Stimulated activated naive CD8-positive, alpha-beta T cell treated with anti-CD3 and anti-CD28 coated beads, Interleukin-15, Interleukin-2, amounts not matched to agents 100 U/mL and 50 U/mL, for 24 hours (primary cell): ENCODE data around the gene MOK.
"Not testable (repeated sequence)": the region's sequence is repeated elsewhere in the genome, so short reads cannot be mapped to it uniquely, and the experiment has no call there.

Experiments
- ATAC-seq: fragments of 150-1000 bp; cut with Tn5 transposase; one replicate; pipeline ENCODE4 v1.10.0; 2021
- DNase-seq: peaks from one replicate; pipeline ENCODE4 v3.0.0; 2021

The MOK gene

DNA sequence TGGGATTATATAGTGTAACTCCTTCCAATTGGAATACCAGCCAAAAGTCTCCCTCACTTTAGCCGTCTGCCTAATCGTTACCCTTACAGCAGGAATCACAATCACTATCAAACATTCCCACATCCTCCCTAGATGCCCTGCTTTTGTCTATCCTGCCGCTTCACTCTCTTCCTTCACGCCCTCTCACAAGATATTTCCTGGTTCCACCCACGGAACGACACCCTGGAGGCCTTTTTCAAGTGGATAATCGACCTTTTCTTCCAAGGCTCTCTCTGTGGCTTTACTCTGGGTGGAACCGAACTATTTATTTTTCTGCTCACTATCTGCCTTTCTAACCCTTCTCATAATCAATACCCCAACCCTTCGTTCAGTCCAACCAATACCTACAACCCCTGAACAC, 58.9 kb downstream of the MOK start:
- ATAC-seq = no peak
- DNase-seq = no peak

DNA sequence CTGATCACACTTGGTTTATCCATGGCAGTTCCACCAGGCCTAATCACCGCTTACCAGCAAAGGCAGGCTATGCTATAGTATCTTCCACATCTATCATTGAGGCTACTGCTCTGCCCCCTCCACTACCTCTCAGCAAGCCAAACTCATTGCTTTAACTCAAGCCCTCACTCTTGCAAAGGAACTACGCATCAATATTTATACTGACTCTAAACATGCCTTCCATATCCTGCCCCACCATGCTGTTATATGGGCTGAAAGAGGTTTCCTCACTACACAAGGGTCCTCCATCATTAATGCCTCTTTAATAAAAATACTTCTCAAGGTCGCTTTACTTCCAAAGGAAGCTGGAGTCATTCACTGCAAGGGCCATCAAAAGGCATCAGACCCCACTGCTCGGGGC, 61.2 kb downstream of the MOK start:
- ATAC-seq, DNase-seq: not testable (repeated sequence)

DNA sequence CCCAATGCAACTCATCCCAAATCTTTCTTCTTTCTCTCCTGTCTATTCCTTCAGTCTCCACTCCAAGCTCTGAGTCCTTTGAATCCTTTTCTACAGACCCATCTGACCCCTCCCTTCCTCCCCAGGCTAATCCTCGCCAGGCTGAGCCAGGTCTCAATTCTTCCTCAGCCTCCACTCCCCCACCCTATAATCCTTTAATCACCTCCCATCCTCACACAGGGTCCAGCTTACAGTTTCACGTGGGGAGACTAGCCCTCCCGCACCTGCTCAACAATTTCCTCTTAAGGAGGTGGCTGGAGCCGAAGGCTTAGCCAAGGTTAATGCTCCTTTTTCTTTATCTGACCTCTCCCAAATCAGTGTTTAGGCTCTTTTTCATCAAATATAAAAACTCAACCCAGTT, 63.8 kb downstream of the MOK start:
- DNase-seq = no peak
- ATAC-seq = no peak

DNA sequence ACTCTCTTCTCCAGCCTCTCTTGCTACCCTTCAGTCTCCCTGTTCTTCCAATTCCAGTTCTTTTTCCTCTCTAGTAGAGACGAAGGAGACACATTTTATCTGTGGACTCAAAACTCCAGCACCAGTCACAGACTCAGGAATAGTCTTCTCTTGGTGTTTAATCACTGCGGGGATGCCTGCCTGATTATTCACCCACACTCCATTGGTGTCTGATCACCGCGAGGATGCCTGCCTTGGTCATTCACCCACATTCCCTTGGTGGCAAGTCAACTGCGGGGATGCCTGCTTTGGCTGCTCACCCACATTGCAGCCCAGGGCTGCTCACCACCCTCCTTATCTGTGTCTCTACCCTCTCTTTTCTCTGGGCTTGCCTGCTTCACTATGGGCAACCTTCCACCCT, 64.5 kb downstream of the MOK start:
- not testable (repeated sequence) for ATAC-seq, DNase-seq

DNA sequence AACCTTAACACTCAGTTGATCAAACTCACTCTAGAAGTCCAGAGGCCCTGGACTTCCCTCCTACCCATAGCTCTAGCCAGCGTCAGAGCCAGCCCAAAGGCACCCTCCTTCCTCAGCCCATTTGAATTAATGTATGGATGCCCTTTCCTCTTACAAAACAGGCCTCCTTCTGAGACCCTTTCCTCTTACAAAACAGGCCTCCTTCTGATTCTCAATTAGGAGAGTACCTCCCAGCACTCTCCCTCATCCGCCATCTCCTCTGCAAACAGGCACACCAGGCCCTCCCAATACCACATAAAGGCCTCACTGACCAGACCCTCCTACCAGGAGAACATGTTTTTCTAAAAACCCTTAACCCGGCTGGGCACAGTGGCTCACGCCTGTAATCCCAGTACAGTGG, 65.7 kb downstream of the MOK start:
- no peak for ATAC-seq
- DNase-seq = no peak

DNA sequence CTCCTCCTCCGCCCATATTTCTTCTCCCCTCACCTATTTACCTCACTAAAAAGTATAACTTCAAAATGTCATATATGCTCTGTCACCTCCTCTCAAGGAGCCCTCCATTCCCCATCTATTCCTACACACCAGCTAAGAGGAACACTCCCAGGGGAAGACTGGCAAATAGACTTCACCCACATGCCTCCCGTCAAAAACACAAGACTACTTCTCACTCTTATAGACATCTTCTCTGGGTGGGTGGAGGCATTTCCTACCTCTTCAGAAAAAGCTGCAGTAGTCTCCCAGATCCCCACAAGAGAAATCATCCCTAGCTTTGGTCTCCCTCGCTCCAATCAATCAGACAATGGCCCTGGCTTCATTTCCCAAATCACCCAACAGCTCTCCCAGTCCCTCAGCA, 66.2 kb downstream of the MOK start:
- ATAC-seq = no peak
- no peak for DNase-seq

DNA sequence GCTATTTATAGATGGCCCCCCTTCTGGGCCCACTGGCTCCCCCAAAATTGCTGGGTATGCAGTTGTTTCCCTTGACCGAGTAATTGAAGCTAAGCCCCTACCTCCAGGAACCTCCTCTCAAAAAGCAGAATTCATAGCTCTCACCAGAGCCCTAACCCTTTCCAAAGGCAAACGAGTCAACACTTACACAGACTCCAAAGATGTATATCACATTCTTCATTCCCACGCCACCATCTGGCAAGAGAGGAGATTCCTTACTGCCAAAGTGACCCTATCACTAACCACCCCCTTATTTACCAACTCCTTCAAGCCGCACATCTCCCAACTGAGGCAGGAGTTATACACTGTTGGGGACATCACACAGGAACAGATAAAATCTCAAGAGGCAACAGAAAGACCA, 66.8 kb downstream of the MOK start:
- DNase-seq (no peak), ATAC-seq (no peak)

DNA sequence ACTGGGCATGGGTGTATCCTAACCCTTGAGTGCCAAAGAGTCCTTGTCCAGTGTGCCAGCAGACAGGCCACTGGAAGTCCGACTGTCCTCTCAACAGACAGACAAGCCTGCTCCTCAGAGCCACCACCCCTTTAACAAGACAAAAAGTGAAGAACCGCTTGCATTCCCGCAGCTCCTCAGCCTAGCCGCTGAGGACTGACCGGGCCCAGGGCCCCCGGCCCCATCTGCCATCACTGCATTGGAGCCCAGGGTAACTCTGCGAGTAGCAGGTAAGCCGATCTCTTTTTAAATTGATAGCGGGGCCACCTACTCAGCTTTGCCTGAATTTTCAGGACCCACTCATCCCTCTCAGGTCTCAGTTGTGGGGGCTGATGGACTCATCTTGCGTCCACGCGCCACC, 68.9 kb downstream of the MOK start:
- DNase-seq = no peak
- no peak for ATAC-seq

DNA sequence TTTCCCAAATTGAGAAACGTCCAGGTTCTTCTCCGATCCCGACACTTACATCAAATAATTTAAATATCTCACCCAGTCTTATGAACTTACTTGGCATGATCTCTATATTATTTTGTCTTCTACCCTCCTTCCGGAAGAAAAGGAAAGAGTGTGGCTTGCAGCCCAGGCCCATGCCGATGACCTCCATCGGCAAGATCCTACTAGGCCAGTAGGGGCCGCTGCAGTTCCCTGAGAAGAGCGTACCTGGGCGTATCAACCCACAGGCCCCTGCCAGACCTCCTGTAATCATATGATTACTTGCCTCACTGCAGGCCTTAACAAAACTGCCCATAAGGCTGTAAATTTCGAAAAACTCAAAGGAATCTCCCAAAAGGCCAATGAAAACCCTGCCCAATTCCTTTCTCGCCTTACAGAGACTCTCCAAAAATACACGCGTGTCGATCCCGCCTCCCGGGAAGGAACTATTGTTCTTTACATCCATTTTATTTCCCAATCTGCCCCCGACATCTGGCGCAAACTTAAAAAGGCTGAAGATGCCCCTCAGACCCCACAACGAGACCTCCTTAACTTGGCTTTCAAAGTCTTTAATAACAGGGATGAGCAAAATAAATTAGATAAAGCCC, 69.6 kb downstream of the MOK start:
- peak; percentile 94 for ATAC-seq
- DNase-seq = peak; percentile 87

DNA sequence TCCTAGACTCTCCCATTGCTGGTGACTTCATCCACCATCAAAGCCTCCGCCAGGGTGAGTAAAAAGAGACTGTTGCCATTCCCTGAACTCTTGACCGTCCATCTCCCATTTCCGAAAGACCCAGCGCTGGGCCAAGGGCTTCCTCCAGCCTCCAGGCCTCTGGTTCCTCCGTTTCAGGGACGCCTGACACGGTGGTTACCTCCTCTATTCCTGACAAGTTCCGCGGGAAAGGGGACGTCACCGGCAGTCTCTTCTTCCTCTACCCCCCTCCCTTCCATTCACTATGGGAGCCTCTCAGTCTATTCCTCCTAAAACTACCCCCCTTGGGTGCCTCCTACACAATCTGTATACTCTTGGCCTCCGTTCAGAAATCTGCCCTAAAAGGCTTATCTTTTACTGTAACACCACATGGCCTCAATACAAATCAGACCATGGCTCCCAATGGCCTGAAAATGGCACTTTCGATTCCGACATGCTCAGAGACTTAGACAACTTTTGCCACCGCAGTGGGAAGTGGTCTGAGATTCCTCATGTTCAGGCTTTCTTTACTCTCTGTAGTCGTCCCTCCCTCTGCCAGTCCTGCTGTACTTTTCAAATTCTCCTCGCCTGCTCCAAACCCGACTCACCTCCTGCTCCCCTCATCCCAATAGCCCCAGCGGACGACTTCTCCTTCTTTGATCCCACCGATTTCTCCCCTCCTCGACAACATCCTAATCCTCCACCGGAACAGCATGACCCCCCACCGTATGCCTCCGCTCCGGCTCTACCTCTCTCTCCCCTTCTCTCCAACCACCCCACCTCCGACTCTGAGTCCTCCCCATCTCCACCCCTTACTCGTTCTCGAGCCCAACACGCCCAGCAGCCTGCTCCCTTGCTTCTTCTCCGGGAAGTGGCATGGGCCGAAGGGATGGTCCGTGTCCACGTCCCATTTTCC, 70.4 kb downstream of the MOK start:
- ATAC-seq (no peak), DNase-seq (no peak)

DNA sequence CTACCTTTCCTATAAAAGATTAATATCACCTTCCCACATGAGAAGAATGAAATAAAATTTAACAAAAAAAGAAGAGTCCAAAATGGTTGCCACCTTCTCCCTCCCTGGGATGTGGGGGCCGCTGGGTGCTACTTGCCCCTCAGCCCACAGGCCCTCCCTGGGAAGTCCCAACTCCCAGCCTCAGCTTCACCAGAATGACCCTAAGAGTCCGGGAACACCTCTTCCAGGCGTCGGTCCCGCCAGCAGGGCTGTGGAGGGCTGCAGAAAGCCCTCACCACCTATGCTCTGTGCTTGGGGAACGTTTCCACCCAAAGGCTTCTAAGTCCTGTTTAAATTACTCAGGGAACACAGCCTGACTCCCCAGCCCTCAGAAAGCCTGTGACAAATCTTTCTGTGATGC, 71.9 kb downstream of the MOK start:
- ATAC-seq = no peak

DNA sequence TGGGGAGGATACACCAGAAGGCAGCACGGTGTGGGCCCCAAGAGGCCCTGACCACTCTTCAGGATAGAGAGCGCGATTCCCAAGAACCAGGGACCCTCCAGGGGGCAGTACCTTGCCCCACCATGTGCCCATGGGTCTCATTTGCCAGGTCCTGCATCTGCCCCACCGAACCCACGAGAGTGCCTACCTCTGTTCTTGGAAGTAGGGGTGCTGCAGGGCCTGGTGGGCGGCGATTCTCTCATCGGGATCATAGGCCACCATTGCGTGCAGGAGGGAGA, 72.7 kb downstream of the MOK start:
- no peak for ATAC-seq

More for the DNA sequence above, 71.9 kb downstream of the MOK start:
- no peak for DNase-seq

DNA sequence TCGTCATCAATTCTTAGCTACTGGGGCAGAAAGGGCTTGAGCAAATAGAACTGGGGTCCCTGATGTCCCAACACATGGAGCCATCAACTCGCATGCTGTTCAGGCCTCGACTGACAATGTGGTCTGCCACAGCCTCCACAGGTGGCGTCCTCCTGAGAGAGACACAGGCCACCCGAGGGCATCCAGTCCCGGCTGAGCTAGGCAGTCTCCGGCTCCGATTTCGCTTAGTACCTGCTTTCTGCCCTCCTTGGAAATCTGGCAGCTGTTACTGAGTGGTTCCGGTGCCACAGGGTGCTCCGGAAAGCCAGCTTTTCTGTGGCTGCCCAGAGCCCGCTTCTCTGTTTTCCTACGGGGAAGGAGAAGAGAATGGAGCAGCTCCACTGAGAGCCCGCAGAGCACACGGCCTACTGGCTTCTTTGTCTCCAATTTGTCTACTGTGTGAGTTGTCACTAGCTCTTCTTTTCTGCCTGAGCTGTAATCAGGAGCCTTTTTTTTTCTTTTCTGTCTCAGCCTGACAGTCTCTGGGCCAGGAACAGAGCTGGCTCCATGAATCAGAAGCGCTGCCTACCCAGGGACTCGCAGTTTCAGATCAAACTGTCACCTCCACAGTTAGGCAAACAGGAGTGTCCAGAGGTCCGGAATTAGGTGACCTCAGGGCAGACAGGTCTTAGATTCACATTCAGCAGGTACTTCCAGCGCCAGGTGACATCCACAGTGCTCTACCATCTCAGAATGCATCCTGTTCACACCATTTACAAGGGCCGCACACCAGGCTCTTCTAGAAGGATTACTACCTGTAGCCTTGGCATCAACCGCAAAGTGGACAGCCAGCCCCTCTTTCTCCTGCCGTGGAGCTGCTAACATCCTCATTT, 73.3 kb downstream of the MOK start:
- ATAC-seq (no peak), DNase-seq (no peak)

More for the DNA sequence above, 72.7 kb downstream of the MOK start:
- no peak for DNase-seq

DNA sequence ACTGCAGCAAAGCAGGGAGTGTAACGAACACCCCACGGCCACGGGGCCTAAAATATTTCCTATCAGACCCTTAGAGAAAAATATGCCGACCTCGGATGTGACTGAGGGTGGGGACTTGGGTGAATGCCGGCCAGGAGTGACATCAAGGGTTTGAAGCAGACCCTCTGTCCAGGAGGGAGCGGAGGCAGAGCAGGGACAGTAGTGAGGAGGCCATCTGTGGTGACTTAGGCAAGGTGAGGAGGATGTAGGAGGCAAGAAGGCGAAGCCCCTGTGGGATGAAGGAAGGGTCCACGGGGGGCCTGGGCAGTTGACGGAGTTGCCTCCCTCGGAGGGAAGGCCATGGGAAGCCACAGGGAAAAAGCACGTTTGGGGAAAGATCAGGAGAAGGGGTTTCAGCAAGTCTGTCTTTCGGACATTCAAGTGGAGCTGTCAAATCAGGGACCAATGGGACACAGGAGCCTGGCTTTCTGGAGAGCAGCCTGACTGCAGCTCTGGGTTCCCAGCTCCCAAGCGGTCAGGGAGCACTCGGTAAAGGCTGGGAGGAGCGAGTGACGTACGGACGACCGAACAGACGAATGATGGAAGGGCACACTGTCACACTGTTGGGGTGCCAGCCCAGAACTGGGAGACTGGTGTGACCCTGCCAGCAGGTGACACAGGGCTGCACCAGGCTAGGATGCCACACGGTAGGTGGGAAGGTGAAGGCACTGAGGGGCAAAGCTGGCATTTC, 74.3 kb downstream of the MOK start:
- DNase-seq = no peak
- ATAC-seq = no peak

DNA sequence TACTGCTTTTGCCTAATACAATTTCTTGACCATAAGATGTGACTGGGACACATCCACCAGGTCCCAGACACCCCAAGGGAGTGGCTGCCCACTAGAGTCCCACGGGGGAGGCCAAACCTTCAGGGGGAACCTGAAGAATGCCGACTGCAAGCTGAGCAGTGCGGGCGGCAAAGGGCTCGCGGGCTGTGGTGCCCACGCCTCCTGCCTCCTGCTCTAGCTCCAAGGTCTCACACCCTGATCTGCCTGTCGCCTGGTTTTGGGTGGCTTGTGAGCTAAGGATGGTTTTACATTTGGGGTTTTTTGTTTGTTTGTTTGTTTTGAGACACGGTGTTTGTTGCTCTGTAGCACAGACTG, 75.2 kb downstream of the MOK start:
- DNase-seq (no peak), ATAC-seq (no peak)

DNA sequence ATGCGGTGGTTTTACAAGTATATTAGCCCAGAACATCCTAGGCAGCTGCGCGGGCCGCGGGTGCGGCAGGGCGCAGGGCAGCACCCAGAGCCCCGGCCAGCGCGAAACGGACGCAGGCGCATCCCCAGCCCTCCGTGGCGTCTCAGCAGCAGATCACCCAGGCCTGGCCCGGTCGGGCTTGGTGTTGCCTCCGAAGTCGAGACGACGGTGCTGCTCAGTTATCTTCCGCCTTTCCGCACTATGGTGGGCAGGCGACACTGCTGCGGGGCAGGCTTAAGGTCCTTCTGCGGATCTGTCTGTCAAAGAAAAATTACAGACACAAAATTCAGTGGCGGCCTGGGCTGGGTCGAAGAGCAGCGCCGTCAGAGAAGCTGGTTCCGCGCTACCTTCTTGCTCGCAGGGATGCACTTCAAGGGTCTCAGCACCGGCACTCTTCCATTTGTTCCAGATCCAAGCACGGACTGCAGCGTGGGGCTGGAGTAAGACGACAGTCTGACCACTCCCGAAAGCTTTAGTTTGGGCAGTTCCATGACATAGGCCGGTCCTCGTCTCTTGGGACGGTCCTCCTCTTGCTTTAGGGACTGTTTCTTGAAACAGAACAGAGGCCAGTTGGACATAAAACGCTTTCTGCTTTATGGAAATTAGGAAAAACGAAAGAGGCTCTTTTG, 75.8 kb downstream of the MOK start:
- DNase-seq = no peak
- ATAC-seq = no peak

DNA sequence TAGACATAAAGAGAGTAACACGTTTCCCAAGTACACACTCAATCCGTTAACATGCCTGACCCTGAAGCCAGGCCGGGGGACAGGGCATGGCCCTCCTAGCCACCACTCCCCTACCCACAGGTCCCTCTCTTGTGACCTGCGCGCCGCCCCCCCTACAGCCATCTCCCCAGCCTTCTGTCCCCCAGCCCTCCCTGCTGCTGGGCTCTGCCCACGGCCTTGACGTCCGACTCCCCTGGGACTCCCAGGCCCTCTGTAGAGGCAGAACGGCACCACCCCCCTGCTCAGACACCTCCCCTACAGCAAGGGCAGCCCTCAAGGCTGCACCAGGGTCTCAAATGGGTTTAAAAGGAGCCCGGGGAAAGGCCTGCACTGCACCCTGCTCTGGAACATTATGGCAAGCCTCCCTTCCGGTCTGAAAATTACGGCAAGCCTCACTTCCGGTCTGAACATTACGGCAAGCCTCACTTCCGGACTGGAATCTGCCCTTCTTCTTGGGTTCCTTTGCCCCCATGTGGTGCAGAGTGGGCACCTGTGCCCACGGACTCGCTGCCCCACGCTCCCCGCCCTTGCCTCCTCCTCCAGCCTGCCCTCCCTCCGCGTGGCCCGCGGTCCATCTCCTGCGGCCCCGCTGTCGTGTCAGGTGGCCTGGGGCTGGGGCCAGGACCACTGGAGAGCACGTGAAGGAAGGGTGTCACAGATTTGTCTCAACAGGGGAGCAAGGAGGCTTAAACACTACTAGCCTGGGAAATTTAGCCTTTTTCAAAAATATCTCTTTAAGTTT, 77.6 kb downstream of the MOK start:
- DNase-seq (no peak), ATAC-seq (no peak)

DNA sequence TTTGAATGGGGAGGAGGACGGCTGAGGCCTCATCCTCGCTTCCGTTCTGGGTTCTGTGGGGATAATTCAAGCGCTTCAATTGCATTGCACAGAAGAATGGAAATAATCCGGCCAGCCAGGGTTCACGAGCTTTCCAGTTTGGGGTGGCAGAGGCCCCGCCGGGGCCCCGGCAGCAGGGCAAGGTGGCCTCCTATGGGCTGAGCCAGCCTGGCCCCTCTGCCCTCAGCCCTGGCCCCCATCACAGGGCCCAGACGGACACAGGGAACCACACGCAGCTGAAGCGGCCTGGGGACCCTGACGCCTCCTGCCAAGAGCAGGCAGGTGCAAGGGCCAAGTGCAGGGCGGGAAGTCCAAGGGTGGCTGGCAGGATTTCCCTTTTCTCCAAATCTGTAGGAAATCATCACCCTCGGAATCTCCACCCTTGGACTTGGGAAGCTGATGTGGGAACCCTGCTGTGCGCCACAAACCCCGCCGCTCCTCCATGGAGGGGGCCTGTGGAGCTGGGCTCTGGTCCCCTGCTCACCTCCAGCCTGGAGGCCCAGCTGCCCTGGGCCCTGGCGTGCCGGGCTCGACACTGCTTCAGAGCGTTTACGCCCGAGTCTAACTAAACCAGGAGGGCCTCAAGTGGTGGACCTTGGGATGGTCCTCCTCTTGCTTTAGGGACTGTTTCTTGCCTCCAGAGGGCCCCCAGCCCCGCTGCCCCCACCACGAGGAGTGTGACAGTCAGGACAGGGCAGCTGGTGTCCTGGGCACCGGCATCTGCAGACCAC, 78.4 kb downstream of the MOK start:
- no peak for DNase-seq
- no peak for ATAC-seq

DNA sequence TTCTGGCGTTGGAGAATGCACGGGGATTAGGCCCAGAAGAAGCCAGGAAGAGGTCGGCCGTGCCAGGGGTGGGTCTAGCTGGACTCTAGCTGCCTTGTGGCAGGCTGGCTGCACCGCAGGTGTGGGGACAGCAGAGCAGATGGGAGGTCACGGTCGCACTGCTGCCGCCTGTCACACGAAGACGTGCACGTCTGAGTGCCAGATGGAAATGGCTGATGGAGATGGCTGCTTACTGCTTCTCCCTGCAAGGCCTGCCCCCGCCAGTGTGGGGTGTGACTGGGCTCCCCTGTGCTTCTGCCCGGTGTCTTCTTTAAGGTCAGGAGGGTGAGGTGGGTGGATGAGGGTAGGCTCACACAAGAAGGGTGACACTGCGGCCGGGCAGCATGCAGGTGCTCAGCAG, 79.0 kb downstream of the MOK start:
- ATAC-seq = no peak
- DNase-seq = no peak

DNA sequence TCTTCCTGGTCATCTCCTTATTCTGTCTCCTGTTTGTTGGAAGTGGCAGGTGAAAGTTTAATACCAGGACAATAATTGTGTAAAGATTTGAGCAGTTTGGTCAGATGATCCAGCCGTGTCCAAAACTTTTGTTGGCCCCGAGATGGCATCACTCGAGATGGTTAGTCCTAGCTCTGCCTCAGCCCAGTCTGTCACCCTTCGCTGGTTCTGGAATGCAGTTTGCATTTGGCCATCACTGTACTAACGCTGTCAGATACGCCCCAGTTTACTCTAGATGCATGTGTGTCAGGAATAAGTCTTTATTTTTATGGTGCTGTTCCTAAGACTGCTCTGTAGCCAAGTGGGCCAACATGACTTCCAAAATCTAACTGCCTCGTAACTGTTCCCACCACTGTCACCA, 79.6 kb downstream of the MOK start:
- DNase-seq = no peak
- ATAC-seq = no peak
